Endothelial cell of umbilical vein (primary cell): ENCODE results near the gene ANKHD1.

Experiments
- CTCF ChIP-seq, 2 donors: IDR thresholded peaks; 1 replicate in 1 of 2; 2 replicates in 1 of 2; pipeline ENCODE4 v1.5.1; 2011; ENCODE audit warnings: low read length in 2 of 2, mild to moderate bottlenecking in 2 of 2, moderate library complexity in 2 of 2, control low read depth in 1 of 2, inconsistent platforms in 1 of 2, low read depth in 1 of 2; ENCODE audit not compliant: insufficient read depth in 1 of 2; ENCODE audit errors: extremely low read depth in 1 of 2
- EZH2 ChIP-seq: IDR thresholded peaks from 2 replicates; pipeline ENCODE4 v1.6.1; 2012; ENCODE audit warnings: borderline replicate concordance, low read depth, mild to moderate bottlenecking, moderate library complexity, low read length, inconsistent platforms; ENCODE audit not compliant: severe bottlenecking
- POLR2A ChIP-seq: IDR thresholded peaks from 2 replicates; pipeline ENCODE4 v1.6.1; 2012; ENCODE audit warnings: low read depth, mild to moderate bottlenecking, control low read depth, low read length
- POLR2AphosphoS5 ChIP-seq: IDR thresholded peaks from 2 replicates; pipeline ENCODE4 v1.6.1; 2012; ENCODE audit warnings: low read depth, mild to moderate bottlenecking, control low read depth, low read length, moderate library complexity; ENCODE audit not compliant: insufficient read depth

GRCh38 chr5:140401362-140402257, at the start of gene ANKHD1:
- TF ChIP-seq EZH2 (no peak), CTCF (IDR thresholded peaks at IDR 0.05; ENCODE audit: extremely low read depth in 1 of 2, insufficient read depth in 1 of 2, low read depth in 1 of 2, low read length in 2 of 2) (no peak), POLR2A (peak; percentile 67), POLR2AphosphoS5 (peak; percentile 82)
